NCI-H146 treated with DMSO at 0.1 percent for 48 hours (cell line): ENCODE results near the gene EYS.
"Not testable (repeated sequence)": the region's sequence is repeated elsewhere in the genome, so short reads cannot be mapped to it uniquely, and the experiment has no call there.

Source experiments
- DNase-seq: peaks from one replicate; lab custom pipeline; 2025; ENCODE audit not compliant: unreplicated experiment; lab: John Stamatoyannopoulos, UW

EYS gene

GRCh38 chr6:63935732-63936131 is 1771.3 kb downstream of the EYS start:
- no peak for DNase-seq

GRCh38 chr6:63933948-63934347 is 1773.1 kb downstream of the EYS start:
- not testable (repeated sequence) for DNase-seq

- no peak for DNase-seq
Measured at GRCh38 chr6:63930848-63931247, 1776.2 kb downstream of the EYS start.

- DNase-seq: no peak
Measured at GRCh38 chr6:63929111-63929510, 1777.9 kb downstream of the EYS start.

GRCh38 chr6:63928613-63929012 is 1778.4 kb downstream of the EYS start:
- DNase-seq: no peak

GRCh38 chr6:63926950-63927927 is 1779.8 kb downstream of the EYS start:
- DNase-seq: no peak

DNA sequence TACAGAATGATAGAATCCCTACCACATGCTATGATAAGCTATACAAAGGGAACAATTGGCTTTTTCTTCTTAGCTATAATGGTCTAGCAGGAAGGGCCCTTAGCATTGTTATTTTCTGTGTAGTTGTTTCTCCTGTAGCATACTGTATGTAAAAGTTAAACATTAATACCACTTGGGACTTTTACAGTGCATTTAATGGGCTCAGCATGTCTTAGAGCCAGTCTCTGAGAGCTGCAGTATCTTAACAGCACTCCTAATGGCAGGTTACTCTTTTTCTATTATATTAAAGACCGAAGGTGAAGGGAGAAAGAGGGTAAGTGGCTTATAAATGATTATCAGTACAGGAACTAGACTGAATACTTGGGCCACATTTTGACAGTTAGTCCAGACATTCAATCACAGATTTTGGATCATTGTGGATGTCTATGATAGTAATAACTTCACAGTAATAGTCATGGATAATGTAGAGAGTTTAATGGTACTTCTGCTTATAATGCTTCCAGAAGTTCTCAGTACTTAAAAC is 1780.7 kb downstream of the EYS start:
- DNase-seq: no peak

DNA sequence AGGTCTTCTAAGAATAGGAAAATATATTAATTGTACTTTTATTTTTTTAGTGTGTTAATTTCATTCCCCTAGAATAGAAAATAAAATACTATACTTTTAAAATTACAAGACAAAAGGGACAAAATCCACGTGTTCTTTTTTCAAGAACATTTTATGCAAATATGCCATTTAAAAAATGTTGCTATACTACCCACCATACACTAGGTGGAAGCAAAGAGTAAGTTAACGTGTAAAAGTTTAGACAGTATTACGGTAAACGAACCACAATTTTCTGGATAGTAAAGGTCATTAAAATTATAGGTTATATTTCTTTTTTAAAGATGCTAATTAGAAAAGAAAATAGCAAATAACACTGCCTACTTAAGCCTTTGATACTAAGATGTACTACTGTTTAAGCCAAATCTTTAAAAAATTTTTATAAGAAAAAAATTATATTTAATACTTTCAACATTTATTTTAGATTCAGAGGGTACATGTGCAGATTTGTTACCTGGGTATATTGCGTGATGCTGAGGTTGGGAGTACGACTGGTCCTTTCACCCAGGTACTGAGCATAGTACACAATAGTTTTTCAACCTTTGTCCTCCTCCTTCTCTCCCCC is 1783.8 kb downstream of the EYS start:
- DNase-seq: peak; percentile 8

DNA sequence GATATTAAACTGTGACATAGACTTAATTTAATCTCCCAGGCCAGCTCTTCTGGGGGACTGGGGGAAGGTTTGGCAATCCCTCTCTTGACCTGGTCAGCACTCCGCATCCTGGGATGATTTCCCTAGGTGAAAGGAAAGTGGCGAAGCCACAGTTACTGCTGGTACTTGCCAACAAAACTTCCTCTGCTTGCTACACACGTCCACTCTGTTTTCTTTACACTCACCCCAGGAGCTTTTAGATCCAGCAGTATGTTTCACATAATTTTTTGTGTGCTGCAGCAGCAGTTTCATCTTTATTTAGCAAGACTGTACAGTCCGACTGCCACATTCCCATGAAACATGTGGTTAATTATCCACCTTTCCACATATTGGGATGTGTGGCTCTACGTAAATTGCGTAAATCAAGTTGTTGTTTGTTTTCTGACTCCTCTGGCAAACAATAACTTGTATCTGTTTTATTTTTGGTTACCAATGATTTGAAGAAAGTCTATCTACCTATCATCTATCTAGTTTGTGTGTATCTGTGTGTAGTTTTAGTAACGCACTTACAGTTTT is 1787.4 kb downstream of the EYS start:
- DNase-seq: no peak

GRCh38 chr6:63912887-63913286 is 1794.1 kb downstream of the EYS start:
- no peak for DNase-seq

DNA sequence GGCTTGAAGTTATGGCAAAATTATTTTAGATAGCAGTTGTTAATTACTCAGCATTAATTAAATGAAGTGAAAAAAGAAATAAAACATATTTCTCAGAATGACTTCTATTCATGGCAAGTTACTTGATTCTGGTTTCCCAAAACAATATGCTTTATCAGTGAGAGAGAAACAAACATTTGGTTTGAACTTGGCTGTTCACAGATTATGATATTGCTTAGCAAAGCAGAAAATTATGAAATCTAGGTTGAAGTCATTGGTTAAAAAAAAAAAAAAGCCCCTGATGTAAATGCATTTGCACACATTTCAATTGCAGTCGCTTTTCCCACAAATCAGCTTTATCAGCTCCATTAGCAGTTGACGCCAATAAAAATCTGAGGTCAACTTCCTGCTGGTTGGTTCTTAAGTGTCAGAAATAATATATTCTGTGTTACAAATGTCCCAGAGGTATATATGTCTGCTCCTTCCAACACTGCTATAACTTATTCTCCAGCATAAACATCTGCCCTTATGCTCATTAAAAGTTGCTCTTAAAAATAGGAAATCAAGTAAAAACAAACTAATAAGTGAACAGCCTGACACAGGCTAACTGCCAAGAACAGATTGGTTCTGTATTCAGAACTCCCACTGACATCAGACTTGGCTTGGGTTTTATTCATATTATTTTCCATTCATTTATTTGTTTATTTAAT is 1796.0 kb downstream of the EYS start:
- DNase-seq: no peak

GRCh38 chr6:63904650-63905248 is 1802.3 kb downstream of the EYS start:
- DNase-seq: no peak

- no peak for DNase-seq
Measured at GRCh38 chr6:63899550-63899949, 1807.5 kb downstream of the EYS start.

- no peak for DNase-seq
Measured at GRCh38 chr6:63897952-63898351, 1809.1 kb downstream of the EYS start.

GRCh38 chr6:63897459-63897858 is 1809.6 kb downstream of the EYS start:
- DNase-seq: no peak

DNA sequence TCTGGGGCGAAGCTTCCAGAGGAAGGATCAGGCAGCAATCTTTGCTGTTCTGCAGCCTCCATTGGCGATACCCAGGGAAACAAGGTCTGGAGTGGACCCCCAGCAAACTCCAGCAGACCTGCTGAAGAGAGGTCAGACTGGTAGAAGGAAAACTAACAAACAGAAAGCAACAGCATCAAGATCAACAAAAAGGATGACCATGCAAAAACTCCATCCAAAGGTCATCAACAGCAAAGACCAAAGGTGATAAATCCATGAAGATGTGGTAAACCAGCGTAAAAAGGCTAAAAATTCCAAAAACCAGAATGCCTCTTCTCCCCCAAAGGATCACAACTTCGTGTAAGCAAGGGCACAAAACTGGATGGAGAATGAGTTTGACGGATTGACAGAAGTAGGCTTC is 1818.6 kb downstream of the EYS start:
- no peak for DNase-seq

DNA sequence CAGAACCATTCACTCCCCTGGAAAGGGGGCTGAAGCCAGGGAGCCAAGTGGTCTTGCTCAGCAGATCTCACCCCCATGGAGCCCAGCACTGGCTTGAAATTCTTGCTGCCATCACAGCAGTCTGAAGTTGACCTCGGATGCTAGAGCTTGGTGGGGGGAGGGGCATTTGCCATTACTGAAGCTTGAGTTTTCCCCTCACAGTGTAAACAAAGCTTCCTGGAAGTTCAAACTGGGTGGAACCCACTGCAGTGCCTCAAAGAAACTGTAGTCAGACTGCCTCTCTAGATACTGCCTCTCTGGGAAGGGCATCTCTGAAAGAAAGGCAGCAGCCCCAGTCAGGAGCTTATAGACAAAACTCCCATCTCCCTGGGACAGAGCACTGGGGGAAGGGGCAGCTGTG is 1819.2 kb downstream of the EYS start:
- not testable (repeated sequence) for DNase-seq

GRCh38 chr6:63887002-63887751 is 1819.8 kb downstream of the EYS start:
- no peak for DNase-seq

DNA sequence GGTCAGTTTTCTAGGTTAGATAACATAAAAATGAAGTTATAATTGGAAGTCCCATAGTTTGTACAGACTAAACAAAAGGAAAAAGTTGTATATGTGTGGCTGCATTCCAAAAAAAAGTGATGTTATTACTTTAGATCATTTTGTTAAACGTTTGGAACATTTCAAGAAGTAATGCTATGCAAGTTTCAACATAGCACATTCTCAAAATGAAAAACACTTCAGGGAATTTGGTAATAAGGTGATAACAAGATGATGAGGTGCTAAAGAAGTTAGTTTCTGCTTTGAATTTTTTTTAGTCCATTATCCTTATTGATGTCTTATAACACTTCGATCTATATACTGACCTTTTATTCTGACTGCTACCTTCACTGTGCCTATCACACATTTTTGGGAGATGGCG is 1820.7 kb downstream of the EYS start:
- no peak for DNase-seq

DNA sequence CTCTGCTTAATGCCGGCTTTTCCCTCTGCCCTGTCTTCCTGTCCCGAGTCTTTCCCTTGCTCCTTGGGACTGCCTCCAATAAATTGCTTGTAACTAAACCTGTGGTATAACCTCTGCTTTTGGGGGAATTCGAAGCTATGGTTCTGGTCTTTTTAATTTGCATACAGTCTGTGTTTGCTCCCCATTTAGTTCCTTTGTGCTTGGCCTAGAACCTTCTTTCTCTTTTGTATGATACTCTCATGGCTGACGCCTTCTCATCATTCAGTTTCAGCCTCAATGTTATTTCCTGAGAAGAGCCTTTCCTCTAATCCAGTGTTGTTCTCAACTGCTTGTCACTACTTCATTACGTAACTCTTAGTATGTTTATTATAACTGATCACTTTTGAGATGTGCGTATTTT is 1823.4 kb downstream of the EYS start:
- DNase-seq: no peak
